Heart left ventricle (tissue), 13 donors: ENCODE results near the gene RIPK3.

ENCODE experiments used
- CTCF ChIP-seq, 12 donors: fragments of 200-600 bp; sonication (generic) in 4 of 12; IDR thresholded peaks; one replicate each; pipeline versions ENCODE4 v1.5.0 to v1.8.0; 2018 to 2022; ENCODE audit warnings: antibody characterized with exemption in 12 of 12, mild to moderate bottlenecking in 5 of 12
- POLR2A ChIP-seq, 2 donors: fragments of 450-650 bp; IDR thresholded peaks; one replicate each; pipeline ENCODE4 v1.6.1; 2017; ENCODE audit warnings: antibody characterized with exemption in 2 of 2, mild to moderate bottlenecking in 2 of 2, moderate library complexity in 2 of 2
- donor health status: ischemic (EF 13 %, LVEDD 7.1; RV severe dilation, severe dysfunction).
- donor health status: DM: no; HTN: yes; CAD: no.
- donor health status: DM: no; HTN: no; CAD: no.
- donor health status: ischemic (EF 25% LVEDD 6.9; RV normal size, moderate dysfunction).
- donor health status: ischemic (EF 25% LVEDD 5.7; RV mildly dilated, moderate dysfunction).
- donor health status: ischemic (EF 35%, LVEDD 5.7; RV mildly dilated, moderate dysfunction).
- donor health status: nonischemic (EF 11% LVEDD 7.7; RV severe dilation, severe dysfunction).
- donor health status: DM: yes; HTN: yes; CAD: no.
- donor health status: PGD.
- donor health status: ischemic (EF 29% LVEDD 5.4; RV normal size, mild dysfunction).
- donor health status: nonischemic (EF 23%, LVEDD 6.1; RV moderate dilation, normal function).

GRCh38 chr14:24292118-24292807, 47.5 kb downstream of the RIPK3 start:
- TF ChIP-seq CTCF (IDR thresholded peaks at IDR 0.05) = no peak
- no peak for TF ChIP-seq POLR2A (IDR thresholded peaks at IDR 0.05)
